ENCODE data around the gene ZNF397. TPM values are rescaled to one million over a fixed set of nuclear protein-coding genes. Genes with fewer than 3 reads are reported as not detected.

Gene ZNF397
- polyA plus RNA-seq, 2 donors = 6.4 to 9.6 TPM

DNA sequence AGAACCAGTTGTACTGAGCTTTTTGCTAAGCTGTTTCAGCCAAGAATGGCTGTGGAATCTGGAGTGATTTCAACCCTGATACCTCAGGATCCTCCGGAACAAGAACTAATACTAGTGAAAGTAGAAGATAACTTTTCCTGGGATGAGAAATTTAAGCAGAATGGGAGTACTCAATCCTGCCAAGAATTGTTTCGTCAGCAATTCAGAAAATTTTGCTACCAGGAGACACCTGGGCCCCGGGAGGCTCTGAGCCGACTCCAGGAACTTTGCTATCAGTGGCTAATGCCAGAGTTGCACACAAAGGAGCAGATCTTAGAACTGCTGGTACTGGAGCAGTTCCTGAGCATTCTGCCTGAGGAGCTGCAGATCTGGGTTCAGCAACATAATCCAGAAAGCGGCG lies 1.6 kb downstream of the ZNF397 start:
- Histone ChIP-seq H3K4me3 (ENCODE audit: low read depth in 1 of 2, low read length in 2 of 2) (no peak overlapping the region), H3K36me3 (ENCODE audit: control insufficient read depth in 2 of 2, insufficient read depth in 2 of 2, low read length in 1 of 2) (peaks cover 8% of the 10 kb centered on the region in 2 donors), H3K9me3 (ENCODE audit: control insufficient read depth in 2 of 2, insufficient read depth in 1 of 2, low read depth in 1 of 2, low read length in 1 of 2) (no peaks in the 10 kb centered on the region), H3K27me3 (ENCODE audit: control insufficient read depth in 1 of 2, insufficient read depth in 2 of 2, low read length in 2 of 2) (no peaks in the 10 kb centered on the region), H3K27ac (ENCODE audit: low read depth in 2 of 2, low read length in 1 of 2) (no peak overlapping the region), H3K4me1 (ENCODE audit: control insufficient read depth in 2 of 2, insufficient read depth in 2 of 2, low read length in 1 of 2) (peaks cover 0 to 2% of the 10 kb centered on the region in 2 donors)
- 90 to 92% methylated on average over 6 of the region's 6 CpGs for WGBS, 2 donors

DNA sequence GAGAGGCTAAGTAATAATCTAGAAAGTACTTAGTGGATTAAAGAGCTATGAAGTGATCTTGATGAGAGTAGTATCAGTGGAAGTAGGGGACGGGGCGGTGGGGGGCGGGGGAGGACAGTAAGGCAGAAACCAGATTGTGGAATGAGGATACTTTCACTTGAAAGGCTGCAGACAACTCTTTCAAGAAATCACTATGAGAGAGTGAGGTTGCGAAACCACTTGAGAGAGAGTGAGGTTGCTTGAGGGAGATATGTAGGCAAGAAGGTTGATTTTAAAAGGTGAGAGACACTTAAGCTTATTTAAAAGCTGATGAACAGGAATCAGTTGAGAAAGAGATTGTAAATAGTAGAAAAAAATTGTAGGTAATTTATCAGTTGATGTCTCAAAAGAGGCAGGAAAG lies 3.8 kb downstream of the ZNF397 start:
- 96 to 97% methylated on average over 4 of the region's 4 CpGs for WGBS, 2 donors
- H3K27me3 ChIP-seq (ENCODE audit: control insufficient read depth in 1 of 2, insufficient read depth in 2 of 2, low read length in 2 of 2) = no peaks in the 10 kb centered on the region
- H3K4me3 ChIP-seq (ENCODE audit: low read depth in 1 of 2, low read length in 2 of 2) = no peak overlapping the region
- peaks cover 0 to 2% of the 10 kb centered on the region in 2 donors for H3K4me1 ChIP-seq (ENCODE audit: control insufficient read depth in 2 of 2, insufficient read depth in 2 of 2, low read length in 1 of 2)
- H3K36me3 ChIP-seq (ENCODE audit: control insufficient read depth in 2 of 2, insufficient read depth in 2 of 2, low read length in 1 of 2) = peaks cover 8% of the 10 kb centered on the region in 2 donors
- H3K27ac ChIP-seq (ENCODE audit: low read depth in 2 of 2, low read length in 1 of 2) = no peak overlapping the region
- no peaks in the 10 kb centered on the region for H3K9me3 ChIP-seq (ENCODE audit: control insufficient read depth in 2 of 2, insufficient read depth in 1 of 2, low read depth in 1 of 2, low read length in 1 of 2)

DNA sequence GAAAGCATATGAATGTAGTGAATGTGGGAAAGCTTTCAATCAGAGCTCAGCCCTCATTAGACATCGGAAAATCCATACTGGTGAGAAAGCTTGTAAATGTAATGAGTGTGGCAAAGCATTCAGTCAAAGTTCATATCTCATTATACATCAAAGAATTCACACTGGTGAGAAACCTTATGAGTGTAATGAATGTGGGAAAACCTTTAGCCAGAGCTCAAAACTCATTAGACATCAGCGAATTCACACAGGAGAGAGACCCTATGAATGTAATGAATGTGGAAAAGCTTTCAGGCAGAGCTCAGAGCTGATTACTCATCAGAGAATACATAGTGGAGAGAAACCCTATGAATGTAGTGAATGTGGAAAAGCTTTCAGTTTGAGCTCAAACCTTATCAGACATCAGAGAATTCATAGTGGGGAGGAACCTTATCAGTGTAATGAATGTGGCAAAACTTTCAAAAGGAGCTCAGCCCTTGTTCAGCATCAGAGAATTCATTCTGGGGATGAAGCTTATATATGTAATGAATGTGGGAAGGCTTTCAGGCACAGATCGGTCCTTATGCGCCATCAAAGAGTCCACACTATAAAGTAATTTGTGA lies 5.0 kb downstream of the ZNF397 start:
- Histone ChIP-seq H3K4me1 (ENCODE audit: control insufficient read depth in 2 of 2, insufficient read depth in 2 of 2, low read length in 1 of 2) (no peaks in the 10 kb centered on the region), H3K4me3 (ENCODE audit: low read depth in 1 of 2, low read length in 2 of 2) (no peak overlapping the region), H3K9me3 (ENCODE audit: control insufficient read depth in 2 of 2, insufficient read depth in 1 of 2, low read depth in 1 of 2, low read length in 1 of 2) (no peaks in the 10 kb centered on the region), H3K27me3 (ENCODE audit: control insufficient read depth in 1 of 2, insufficient read depth in 2 of 2, low read length in 2 of 2) (no peaks in the 10 kb centered on the region), H3K36me3 (ENCODE audit: control insufficient read depth in 2 of 2, insufficient read depth in 2 of 2, low read length in 1 of 2) (peaks cover 8 to 13% of the 10 kb centered on the region in 2 donors), H3K27ac (ENCODE audit: low read depth in 2 of 2, low read length in 1 of 2) (no peak overlapping the region)
- 97 to 99% methylated on average over 4 of the region's 4 CpGs for WGBS, 2 donors

DNA sequence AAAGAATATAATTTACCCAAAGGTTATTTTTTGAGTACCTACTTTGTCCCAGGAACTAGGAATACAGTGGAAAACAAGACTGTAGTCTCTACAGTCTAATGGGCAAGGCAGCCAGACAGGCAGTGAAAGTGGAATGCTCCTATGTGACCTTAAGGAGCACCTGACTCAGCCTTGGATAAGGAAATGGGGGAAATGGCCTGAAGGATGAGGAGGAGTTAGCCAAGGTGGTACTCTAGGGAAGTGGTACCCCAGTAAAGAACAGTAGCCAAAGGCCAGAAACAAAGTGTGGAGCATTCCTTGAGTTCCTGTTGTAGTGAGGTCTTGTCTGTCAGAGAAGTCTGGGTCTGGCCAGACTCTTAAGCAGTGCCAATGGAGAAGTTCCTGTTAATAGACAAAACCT lies 6.0 kb downstream of the ZNF397 start:
- no peaks in the 10 kb centered on the region for H3K4me1 ChIP-seq (ENCODE audit: control insufficient read depth in 2 of 2, insufficient read depth in 2 of 2, low read length in 1 of 2)
- H3K27ac ChIP-seq (ENCODE audit: low read depth in 2 of 2, low read length in 1 of 2) = no peak overlapping the region

DNA sequence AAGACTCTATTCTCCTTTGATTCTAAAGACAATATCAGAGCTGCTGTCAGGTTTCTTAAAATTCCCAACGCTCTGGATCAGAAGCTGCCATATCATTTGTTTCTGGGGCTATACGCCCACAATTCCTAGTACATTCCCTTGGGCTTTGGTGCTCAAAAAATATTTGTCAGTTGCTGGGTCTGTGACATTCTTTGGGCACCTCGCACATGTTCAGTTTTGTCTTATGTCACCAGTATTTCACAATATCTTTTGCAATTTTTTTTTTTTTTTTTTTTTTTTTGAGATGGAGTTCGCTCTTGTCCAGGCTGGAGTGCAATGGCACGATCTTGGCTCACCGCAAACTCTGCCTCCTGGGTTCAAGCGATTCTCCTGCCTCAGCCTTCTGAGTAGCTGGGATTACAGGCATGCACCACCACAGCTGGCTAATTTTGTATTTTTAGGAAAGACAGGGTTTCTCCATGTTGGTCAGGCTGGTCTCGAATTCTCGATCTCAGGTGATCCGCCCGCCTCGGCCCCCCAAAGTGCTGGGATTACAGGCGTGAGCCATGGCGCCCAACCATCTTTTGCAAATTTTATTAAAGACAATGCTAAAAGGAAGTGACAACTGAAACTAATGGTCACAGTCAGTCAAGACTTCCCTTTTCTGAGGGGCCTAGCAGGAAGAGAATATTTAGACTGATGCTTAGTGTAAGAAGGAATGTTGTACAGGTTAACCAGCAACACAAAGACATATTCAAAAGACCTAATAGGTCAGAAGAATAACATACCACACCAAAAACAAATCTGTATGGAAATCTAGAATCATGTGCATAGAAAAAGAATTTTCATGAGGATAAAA lies 6.8 kb downstream of the ZNF397 start:
- Histone ChIP-seq H3K27ac (ENCODE audit: low read depth in 2 of 2, low read length in 1 of 2) (no peak overlapping the region), H3K36me3 (ENCODE audit: control insufficient read depth in 2 of 2, insufficient read depth in 2 of 2, low read length in 1 of 2) (peaks cover 8 to 16% of the 10 kb centered on the region in 2 donors)
- 96% methylated on average over 14 of the region's 14 CpGs for WGBS, 2 donors

More for the DNA sequence above, 6.0 kb downstream of the ZNF397 start:
- H3K27me3 ChIP-seq (ENCODE audit: control insufficient read depth in 1 of 2, insufficient read depth in 2 of 2, low read length in 2 of 2) = no peaks in the 10 kb centered on the region
- no peak overlapping the region for H3K4me3 ChIP-seq (ENCODE audit: low read depth in 1 of 2, low read length in 2 of 2)
- no peaks in the 10 kb centered on the region for H3K9me3 ChIP-seq (ENCODE audit: control insufficient read depth in 2 of 2, insufficient read depth in 1 of 2, low read depth in 1 of 2, low read length in 1 of 2)
- peaks cover 8 to 13% of the 10 kb centered on the region in 2 donors for H3K36me3 ChIP-seq (ENCODE audit: control insufficient read depth in 2 of 2, insufficient read depth in 2 of 2, low read length in 1 of 2)

DNA sequence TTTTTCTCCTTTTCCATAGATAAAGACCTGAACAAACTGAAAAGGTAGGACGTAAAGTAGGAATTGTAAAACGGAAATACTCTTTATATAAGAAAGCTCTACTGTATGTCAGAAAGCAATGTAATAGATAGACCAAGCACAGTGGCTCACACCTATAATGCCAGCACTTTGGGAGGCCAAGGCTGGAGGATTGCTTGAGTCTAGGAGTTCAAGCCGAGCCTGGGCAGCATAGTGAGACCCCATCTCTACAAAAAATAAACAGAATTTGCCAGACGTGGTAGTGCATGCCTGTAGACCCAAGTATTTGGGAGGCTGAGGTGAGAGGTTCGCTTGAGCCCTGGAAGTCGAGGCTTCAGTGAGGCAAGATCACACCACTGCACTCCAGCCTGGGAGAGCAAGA lies 7.6 kb downstream of the ZNF397 start:
- H3K27ac ChIP-seq (ENCODE audit: low read depth in 2 of 2, low read length in 1 of 2) = no peak overlapping the region
- no peak overlapping the region for H3K4me3 ChIP-seq (ENCODE audit: low read depth in 1 of 2, low read length in 2 of 2)
- no peaks in the 10 kb centered on the region for H3K9me3 ChIP-seq (ENCODE audit: control insufficient read depth in 2 of 2, insufficient read depth in 1 of 2, low read depth in 1 of 2, low read length in 1 of 2)
- H3K4me1 ChIP-seq (ENCODE audit: control insufficient read depth in 2 of 2, insufficient read depth in 2 of 2, low read length in 1 of 2) = no peaks in the 10 kb centered on the region
- no peaks in the 10 kb centered on the region for H3K27me3 ChIP-seq (ENCODE audit: control insufficient read depth in 1 of 2, insufficient read depth in 2 of 2, low read length in 2 of 2)
- peaks cover 10 to 16% of the 10 kb centered on the region in 2 donors for H3K36me3 ChIP-seq (ENCODE audit: control insufficient read depth in 2 of 2, insufficient read depth in 2 of 2, low read length in 1 of 2)
- 96% methylated on average over 6 of the region's 6 CpGs for WGBS, 2 donors

More for the DNA sequence above, 6.8 kb downstream of the ZNF397 start:
- Histone ChIP-seq H3K9me3 (ENCODE audit: control insufficient read depth in 2 of 2, insufficient read depth in 1 of 2, low read depth in 1 of 2, low read length in 1 of 2) (no peaks in the 10 kb centered on the region), H3K4me3 (ENCODE audit: low read depth in 1 of 2, low read length in 2 of 2) (no peak overlapping the region), H3K4me1 (ENCODE audit: control insufficient read depth in 2 of 2, insufficient read depth in 2 of 2, low read length in 1 of 2) (no peaks in the 10 kb centered on the region), H3K27me3 (ENCODE audit: control insufficient read depth in 1 of 2, insufficient read depth in 2 of 2, low read length in 2 of 2) (no peaks in the 10 kb centered on the region)

DNA sequence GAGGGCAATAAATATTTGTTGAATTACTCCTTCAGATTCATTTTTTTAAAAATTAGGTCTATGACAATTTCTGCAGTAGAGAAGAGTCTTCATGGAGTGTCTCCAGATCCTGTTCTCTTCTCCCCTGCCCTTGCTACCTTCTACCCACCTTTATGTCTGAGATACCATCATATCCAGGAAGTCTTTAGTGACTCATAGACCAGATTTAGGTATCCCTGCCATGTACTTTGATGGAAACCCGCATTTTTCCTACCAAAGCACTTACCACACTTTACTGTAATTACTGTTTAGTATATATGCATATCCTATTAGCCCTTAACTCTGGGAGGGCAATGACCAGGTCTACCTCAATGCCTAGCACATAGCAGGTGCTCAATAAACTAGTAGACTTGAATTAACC lies 11.6 kb downstream of the ZNF397 start:
- Histone ChIP-seq H3K27me3 (ENCODE audit: control insufficient read depth in 1 of 2, insufficient read depth in 2 of 2, low read length in 2 of 2) (no peaks in the 10 kb centered on the region), H3K27ac (ENCODE audit: low read depth in 2 of 2, low read length in 1 of 2) (no peak overlapping the region), H3K9me3 (ENCODE audit: control insufficient read depth in 2 of 2, insufficient read depth in 1 of 2, low read depth in 1 of 2, low read length in 1 of 2) (peaks cover 0 to 5% of the 10 kb centered on the region in 2 donors), H3K4me1 (ENCODE audit: control insufficient read depth in 2 of 2, insufficient read depth in 2 of 2, low read length in 1 of 2) (no peaks in the 10 kb centered on the region), H3K36me3 (ENCODE audit: control insufficient read depth in 2 of 2, insufficient read depth in 2 of 2, low read length in 1 of 2) (peaks cover 3 to 9% of the 10 kb centered on the region in 2 donors), H3K4me3 (ENCODE audit: low read depth in 1 of 2, low read length in 2 of 2) (no peak overlapping the region)
- WGBS, 2 donors = 88 to 90% methylated on average over 1 of the region's 1 CpG

DNA sequence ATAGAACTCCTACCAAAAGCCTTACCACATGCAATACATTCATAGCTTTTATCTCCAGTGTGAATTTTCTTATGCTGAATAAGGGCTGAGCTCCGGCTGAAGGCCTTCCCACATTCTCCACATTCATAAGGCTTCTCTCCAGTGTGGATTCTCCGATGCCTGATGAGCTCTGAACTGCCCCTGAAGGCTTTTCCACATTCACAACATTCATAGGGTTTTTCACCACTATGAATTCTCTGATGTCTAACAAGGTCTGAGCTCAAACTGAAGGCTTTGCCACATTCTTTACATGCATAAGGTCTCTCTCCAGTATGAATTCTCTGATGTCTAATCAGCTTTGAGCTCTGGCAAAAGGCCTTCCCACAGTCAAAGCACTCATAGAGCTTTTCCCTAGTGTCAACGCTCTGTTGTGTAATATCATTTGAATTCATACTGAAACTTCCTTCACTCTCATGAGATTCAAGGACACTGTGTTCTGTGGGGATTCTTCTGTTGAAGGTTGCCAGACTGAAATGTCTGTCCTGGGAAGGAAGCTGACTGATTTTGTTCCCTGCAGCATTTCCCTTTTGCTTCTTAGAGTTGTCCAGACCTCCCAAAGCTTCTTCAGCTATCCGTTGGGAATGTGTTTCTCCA lies 12.9 kb downstream of the ZNF397 start:
- no peaks in the 10 kb centered on the region for H3K27me3 ChIP-seq (ENCODE audit: control insufficient read depth in 1 of 2, insufficient read depth in 2 of 2, low read length in 2 of 2)
- H3K4me3 ChIP-seq (ENCODE audit: low read depth in 1 of 2, low read length in 2 of 2) = no peak overlapping the region
- WGBS, 2 donors = 92 to 94% methylated on average over 4 of the region's 4 CpGs
- H3K9me3 ChIP-seq (ENCODE audit: control insufficient read depth in 2 of 2, insufficient read depth in 1 of 2, low read depth in 1 of 2, low read length in 1 of 2) = peaks cover 0 to 5% of the 10 kb centered on the region in 2 donors
- H3K36me3 ChIP-seq (ENCODE audit: control insufficient read depth in 2 of 2, insufficient read depth in 2 of 2, low read length in 1 of 2) = peaks cover 3 to 9% of the 10 kb centered on the region in 2 donors
- no peak overlapping the region for H3K27ac ChIP-seq (ENCODE audit: low read depth in 2 of 2, low read length in 1 of 2)
- H3K4me1 ChIP-seq (ENCODE audit: control insufficient read depth in 2 of 2, insufficient read depth in 2 of 2, low read length in 1 of 2) = no peaks in the 10 kb centered on the region

DNA sequence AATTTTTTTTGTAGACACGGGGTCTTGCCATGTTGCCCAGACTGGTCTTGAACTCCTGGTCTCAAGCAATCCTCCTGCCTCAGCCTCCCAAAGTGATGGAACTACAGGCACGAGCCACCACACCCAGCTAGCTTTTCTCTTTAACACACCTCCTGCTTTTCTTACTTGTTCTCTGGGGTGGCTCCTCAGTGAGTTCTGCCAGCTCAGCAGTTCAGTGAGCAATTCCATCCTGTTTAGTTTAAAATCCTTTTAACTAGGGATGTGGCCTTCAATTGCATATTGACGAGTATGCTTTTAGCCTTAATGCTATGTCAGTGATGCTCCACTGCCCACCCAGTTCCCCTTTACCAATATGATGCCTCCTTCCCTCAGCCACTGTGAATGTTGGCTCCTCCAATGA lies 16.1 kb downstream of the ZNF397 start:
- H3K4me1 ChIP-seq (ENCODE audit: control insufficient read depth in 2 of 2, insufficient read depth in 2 of 2, low read length in 1 of 2) = no peaks in the 10 kb centered on the region
- H3K36me3 ChIP-seq (ENCODE audit: control insufficient read depth in 2 of 2, insufficient read depth in 2 of 2, low read length in 1 of 2) = peaks cover 3 to 4% of the 10 kb centered on the region in 2 donors
- H3K4me3 ChIP-seq (ENCODE audit: low read depth in 1 of 2, low read length in 2 of 2) = no peak overlapping the region
- H3K9me3 ChIP-seq (ENCODE audit: control insufficient read depth in 2 of 2, insufficient read depth in 1 of 2, low read depth in 1 of 2, low read length in 1 of 2) = peaks cover 0 to 5% of the 10 kb centered on the region in 2 donors
- H3K27ac ChIP-seq (ENCODE audit: low read depth in 2 of 2, low read length in 1 of 2) = no peak overlapping the region
- H3K27me3 ChIP-seq (ENCODE audit: control insufficient read depth in 1 of 2, insufficient read depth in 2 of 2, low read length in 2 of 2) = no peaks in the 10 kb centered on the region
- 93 to 94% methylated on average over 3 of the region's 3 CpGs for WGBS, 2 donors

All from esophagus (tissue), 2 donors.